Large intestine (tissue), 3 donors: ENCODE results near the gene TPRA1. TPM values are rescaled to one million over a fixed set of nuclear protein-coding genes. Genes with fewer than 3 reads are reported as not detected.

ENCODE experiments used
- DNase-seq, 2 donors: peaks; one replicate each; pipeline versions ENCODE4 v3.0.0 to v3.0.0-alpha.2; 2013
- H3K27ac ChIP-seq: one replicate; pipeline ENCODE4 v1.5.1; 2013; ENCODE audit warnings: low read length
- H3K27me3 ChIP-seq: 2 replicates; pipeline ENCODE4 v1.6.1; 2013; ENCODE audit warnings: low read length; ENCODE audit not compliant: control insufficient read depth, insufficient read depth
- H3K36me3 ChIP-seq: 2 replicates; pipeline ENCODE4 v1.6.1; 2013; ENCODE audit warnings: low read length; ENCODE audit not compliant: control insufficient read depth, insufficient read depth
- H3K4me1 ChIP-seq: one replicate; pipeline ENCODE4 v1.6.1; 2013; ENCODE audit warnings: low read length; ENCODE audit not compliant: control insufficient read depth, insufficient read depth
- H3K4me3 ChIP-seq: one replicate; pipeline ENCODE4 v1.5.1; 2013; ENCODE audit warnings: low read length
- H3K9me3 ChIP-seq: one replicate; pipeline ENCODE4 v1.6.1; 2013; ENCODE audit warnings: mild to moderate bottlenecking, low read depth, low read length, moderate library complexity; ENCODE audit not compliant: control insufficient read depth
- WGBS: methylation state at CpG from one replicate; pipeline ENCODE4 v1.1.5; 2013; ENCODE audit warnings: low lambda C conversion rate; ENCODE audit not compliant: insufficient coverage; 5-methylcytosine and 5-hydroxymethylcytosine counted together
- polyA plus RNA-seq: library from polyadenylated mRNA; unstranded; fragments of 120-200 nt; gene quantifications from one replicate; pipeline ENCODE4 v1.2.1, GENCODE V29; 2013

Gene TPRA1
- polyA plus RNA-seq, 1 donor, result 23.8 TPM

GRCh38 chr3:127574880-127575878 is 15.4 kb downstream of the TPRA1 start:
- no peaks in the 10 kb centered on the region for H3K4me1 ChIP-seq
- H3K36me3 ChIP-seq, result peaks cover 74% of the 10 kb centered on the region
- no peak overlapping the region for H3K4me3 ChIP-seq
- peak; percentile 86 to 90 for DNase-seq
- H3K9me3 ChIP-seq, result no peaks in the 10 kb centered on the region
- H3K27ac ChIP-seq, result no peak overlapping the region
- no CpG with 5 or more reads among the region's 46 CpGs for WGBS
- H3K27me3 ChIP-seq, result no peaks in the 10 kb centered on the region

GRCh38 chr3:127573912-127574311 is 16.6 kb downstream of the TPRA1 start:
- Histone ChIP-seq H3K36me3 (peaks cover 61% of the 10 kb centered on the region), H3K4me3 (no peak overlapping the region), H3K4me1 (no peaks in the 10 kb centered on the region), H3K9me3 (no peaks in the 10 kb centered on the region), H3K27me3 (no peaks in the 10 kb centered on the region), H3K27ac (no peak overlapping the region)
- DNase-seq, result no peak
- no CpG with 5 or more reads among the region's 5 CpGs for WGBS

- no peak overlapping the region for H3K4me3 ChIP-seq
- no peaks in the 10 kb centered on the region for H3K27me3 ChIP-seq
- WGBS, result no CpG with 5 or more reads among the region's 14 CpGs
- H3K4me1 ChIP-seq, result no peaks in the 10 kb centered on the region
- no peak for DNase-seq
- H3K27ac ChIP-seq, result no peak overlapping the region
- H3K36me3 ChIP-seq, result peaks cover 57% of the 10 kb centered on the region
- no peaks in the 10 kb centered on the region for H3K9me3 ChIP-seq
Observed at GRCh38 chr3:127573401-127573800, 17.1 kb downstream of the TPRA1 start.

- H3K4me1 ChIP-seq, result no peaks in the 10 kb centered on the region
- peaks cover 52% of the 10 kb centered on the region for H3K36me3 ChIP-seq
- H3K27me3 ChIP-seq, result no peaks in the 10 kb centered on the region
- no peak for DNase-seq
- H3K9me3 ChIP-seq, result no peaks in the 10 kb centered on the region
- H3K4me3 ChIP-seq, result no peak overlapping the region
- no CpG with 5 or more reads among the region's 3 CpGs for WGBS
- H3K27ac ChIP-seq, result no peak overlapping the region
Observed at GRCh38 chr3:127572735-127573134, 17.8 kb downstream of the TPRA1 start.

- Histone ChIP-seq H3K27me3 (no peaks in the 10 kb centered on the region), H3K36me3 (peaks cover 51% of the 10 kb centered on the region), H3K9me3 (no peaks in the 10 kb centered on the region), H3K4me3 (no peak overlapping the region), H3K27ac (no peak overlapping the region), H3K4me1 (no peaks in the 10 kb centered on the region)
- WGBS, result no CpG with 5 or more reads among the region's 6 CpGs
- no peak for DNase-seq
Observed at GRCh38 chr3:127572186-127572585, 18.3 kb downstream of the TPRA1 start.

- H3K4me3 ChIP-seq, result no peak overlapping the region
- no peak for DNase-seq
- peaks cover 39% of the 10 kb centered on the region for H3K36me3 ChIP-seq
- WGBS, result no CpG with 5 or more reads among the region's 7 CpGs
- no peaks in the 10 kb centered on the region for H3K27me3 ChIP-seq
- no peaks in the 10 kb centered on the region for H3K9me3 ChIP-seq
- no peak overlapping the region for H3K27ac ChIP-seq
- no peaks in the 10 kb centered on the region for H3K4me1 ChIP-seq
Observed at GRCh38 chr3:127570520-127570919, 20.0 kb downstream of the TPRA1 start.

GRCh38 chr3:127569160-127569559 is 21.4 kb downstream of the TPRA1 start:
- Histone ChIP-seq H3K9me3 (no peaks in the 10 kb centered on the region), H3K4me1 (no peaks in the 10 kb centered on the region), H3K27me3 (no peaks in the 10 kb centered on the region), H3K4me3 (no peak overlapping the region), H3K36me3 (peaks cover 32% of the 10 kb centered on the region), H3K27ac (no peak overlapping the region)
- no peak for DNase-seq
- no CpG with 5 or more reads among the region's 1 CpG for WGBS

- Histone ChIP-seq H3K4me3 (no peak overlapping the region), H3K27ac (no peak overlapping the region), H3K27me3 (no peaks in the 10 kb centered on the region), H3K36me3 (peaks cover 26% of the 10 kb centered on the region), H3K9me3 (no peaks in the 10 kb centered on the region), H3K4me1 (no peaks in the 10 kb centered on the region)
- no peak for DNase-seq
- no CpG with 5 or more reads among the region's 9 CpGs for WGBS
Observed at GRCh38 chr3:127568586-127568985, 21.9 kb downstream of the TPRA1 start.

- no peaks in the 10 kb centered on the region for H3K9me3 ChIP-seq
- peaks cover 8% of the 10 kb centered on the region for H3K36me3 ChIP-seq
- H3K4me3 ChIP-seq, result no peak overlapping the region
- WGBS, result no CpG with 5 or more reads among the region's 9 CpGs
- no peak for DNase-seq
- H3K4me1 ChIP-seq, result no peaks in the 10 kb centered on the region
- H3K27ac ChIP-seq, result no peak overlapping the region
- no peaks in the 10 kb centered on the region for H3K27me3 ChIP-seq
Observed at GRCh38 chr3:127566833-127567232, 23.7 kb downstream of the TPRA1 start.

GRCh38 chr3:127565711-127566110 is 24.8 kb downstream of the TPRA1 start:
- no peak overlapping the region for H3K27ac ChIP-seq
- no peaks in the 10 kb centered on the region for H3K9me3 ChIP-seq
- no peaks in the 10 kb centered on the region for H3K27me3 ChIP-seq
- H3K36me3 ChIP-seq, result peaks cover 4% of the 10 kb centered on the region
- no peak for DNase-seq
- no CpG with 5 or more reads among the region's 7 CpGs for WGBS
- no peaks in the 10 kb centered on the region for H3K4me1 ChIP-seq
- H3K4me3 ChIP-seq, result no peak overlapping the region
